Umbilical cord (tissue), 2 donors: ENCODE data around the gene GRM5. TPM values are rescaled to one million over a fixed set of nuclear protein-coding genes. Genes with fewer than 3 reads are reported as not detected.
"Not testable (repeated sequence)": the region's sequence is repeated elsewhere in the genome, so short reads cannot be mapped to it uniquely, and the experiment has no call there.

Experiments used
- DNase-seq: peaks from one replicate; pipeline ENCODE4 v3.0.0-alpha.2; 2015; ENCODE audit warnings: low spot score
- total RNA-seq: library from RNA; depleted of rRNA; stranded (reverse); fragments of >200 nt; gene quantifications from one replicate; pipeline ENCODE4 v1.2.3, GENCODE V29; 2014; ENCODE audit warnings: low replicate concordance; ENCODE audit not compliant: insufficient read depth

Gene GRM5
- total RNA-seq, 1 donor from 2014 or later: 3.1 TPM

DNA sequence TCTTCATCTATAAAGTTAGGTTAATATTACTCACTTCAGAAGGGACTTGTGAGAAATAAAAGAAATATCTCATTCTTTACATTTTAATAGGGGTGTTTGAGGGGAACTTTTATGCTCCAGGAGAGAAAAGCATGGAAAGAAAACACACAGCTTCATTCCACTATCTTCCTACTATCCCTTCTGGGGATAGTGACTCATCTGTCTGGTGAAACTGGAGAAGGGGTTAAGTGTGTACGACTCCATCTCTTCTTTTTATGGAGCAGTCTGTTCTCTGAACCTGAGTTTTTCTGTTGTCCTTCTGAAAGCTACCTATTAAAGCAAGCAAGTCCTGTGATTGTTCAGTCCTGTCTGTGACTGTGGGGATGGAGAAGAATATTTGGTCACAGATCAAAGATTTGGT, 227.6 kb downstream of the GRM5 start:
- DNase-seq: not testable (repeated sequence)

DNA sequence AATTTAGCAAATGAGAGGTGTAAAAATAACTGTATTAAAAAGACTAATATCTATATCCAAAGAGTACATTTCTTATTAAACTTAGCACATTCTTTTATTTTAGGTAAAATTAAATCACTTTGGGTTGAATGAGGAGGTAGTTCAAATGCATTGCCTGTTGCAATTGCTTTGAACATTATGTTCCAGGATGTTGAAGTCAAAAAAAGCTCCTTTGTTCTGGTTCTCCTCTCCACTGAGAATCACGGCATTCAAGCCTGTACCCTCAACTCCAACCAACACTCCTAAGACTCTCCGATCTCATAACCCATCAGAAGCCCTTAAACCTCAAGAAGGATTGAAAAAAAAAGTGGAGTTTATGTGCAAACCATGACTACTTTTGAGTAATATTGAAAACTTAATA, 230.1 kb downstream of the GRM5 start:
- DNase-seq: not testable (repeated sequence)

DNA sequence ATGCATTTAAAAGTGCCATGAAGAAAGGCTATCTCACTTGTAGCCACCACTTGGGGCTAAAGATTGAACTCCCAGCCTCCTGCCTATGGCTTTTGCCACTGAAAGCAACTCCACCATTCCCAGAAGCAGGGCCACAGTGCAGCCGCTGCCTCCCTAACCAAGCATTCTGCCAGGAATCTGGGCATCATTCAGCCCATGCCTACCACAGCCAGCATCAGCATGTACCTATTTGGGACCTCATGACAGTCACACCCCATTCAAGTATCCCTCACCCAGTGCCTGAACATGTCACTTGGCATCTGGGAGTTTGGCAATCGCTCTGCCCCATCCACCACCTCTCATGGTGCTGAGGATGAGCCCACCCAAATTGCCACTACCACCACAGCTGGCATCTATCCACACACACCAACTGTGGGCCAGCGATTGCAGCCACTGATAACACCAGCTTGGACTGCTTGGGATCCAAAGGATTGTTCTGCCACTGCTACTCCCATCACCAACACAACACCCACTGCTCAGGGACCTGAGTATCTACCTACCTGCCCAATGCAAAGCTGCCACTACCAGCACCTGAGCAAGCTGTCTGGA, 234.4 kb downstream of the GRM5 start:
- no peak for DNase-seq

DNA sequence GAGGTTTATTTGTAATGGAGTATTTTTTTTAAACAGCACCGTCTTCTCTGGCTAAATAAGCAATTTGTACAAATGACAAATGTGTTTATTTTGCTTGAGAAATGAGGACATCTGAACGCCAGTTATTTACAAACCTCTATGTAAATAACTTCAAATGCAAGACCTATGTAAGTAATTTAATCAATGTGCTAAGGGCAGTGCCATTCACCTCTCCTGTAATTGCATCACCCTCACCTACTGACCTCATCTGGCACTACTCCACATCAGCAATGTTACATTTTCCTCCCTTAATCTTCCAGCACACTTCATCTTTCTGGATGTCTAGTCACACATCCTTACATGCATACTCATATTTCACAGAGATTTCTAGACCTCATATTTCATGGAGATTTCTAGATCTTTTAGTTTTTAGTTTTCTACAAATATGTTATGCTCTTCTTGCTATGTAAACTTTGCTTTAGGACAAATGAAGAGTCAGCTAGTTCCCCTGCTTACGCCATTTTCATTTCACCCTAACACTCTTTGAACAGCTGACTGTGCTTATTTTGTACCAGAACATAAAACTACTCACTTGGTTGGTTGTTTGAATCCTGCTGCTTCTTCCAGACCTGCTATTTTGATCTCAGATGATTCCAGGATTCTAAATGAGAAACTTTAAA, 238.6 kb downstream of the GRM5 start:
- DNase-seq: peak; percentile 1

DNA sequence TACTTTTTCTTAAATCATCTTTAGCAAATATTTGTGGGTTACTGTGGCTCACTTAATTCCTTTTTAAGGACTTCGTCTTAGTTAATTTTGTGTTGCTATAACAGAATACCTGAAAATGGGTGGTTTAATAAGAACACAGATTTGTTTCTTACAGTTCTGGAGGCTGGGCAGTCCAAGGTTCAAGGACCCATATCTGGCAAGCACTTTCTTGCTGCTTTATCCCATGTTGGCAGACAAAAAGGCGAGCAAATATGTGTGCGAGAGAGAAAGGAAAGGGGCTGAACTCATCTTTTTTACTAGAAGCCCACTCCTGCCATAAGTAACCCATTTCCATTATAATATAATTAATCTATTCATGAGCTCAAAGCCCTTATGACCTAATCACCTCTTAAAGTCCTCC, 246.2 kb downstream of the GRM5 start:
- DNase-seq: no peak

DNA sequence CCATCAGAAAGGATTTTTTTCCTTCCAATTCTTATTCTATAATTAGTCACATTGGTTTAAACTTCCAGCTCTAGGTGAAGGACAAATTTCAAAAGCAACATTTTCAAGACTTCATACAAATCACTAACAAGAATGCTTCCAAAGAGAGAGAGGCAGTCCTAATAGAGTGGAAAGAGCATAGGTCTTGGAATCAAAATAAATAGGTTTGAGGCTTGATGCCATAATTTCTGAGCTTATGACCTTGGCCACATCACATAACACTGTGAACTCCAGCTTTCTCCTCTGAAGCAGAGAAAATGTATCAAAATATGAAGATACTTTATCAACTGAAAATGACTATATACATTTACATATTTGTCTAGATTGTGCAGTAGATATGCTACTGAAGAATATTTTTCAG, 246.8 kb downstream of the GRM5 start:
- DNase-seq: no peak

DNA sequence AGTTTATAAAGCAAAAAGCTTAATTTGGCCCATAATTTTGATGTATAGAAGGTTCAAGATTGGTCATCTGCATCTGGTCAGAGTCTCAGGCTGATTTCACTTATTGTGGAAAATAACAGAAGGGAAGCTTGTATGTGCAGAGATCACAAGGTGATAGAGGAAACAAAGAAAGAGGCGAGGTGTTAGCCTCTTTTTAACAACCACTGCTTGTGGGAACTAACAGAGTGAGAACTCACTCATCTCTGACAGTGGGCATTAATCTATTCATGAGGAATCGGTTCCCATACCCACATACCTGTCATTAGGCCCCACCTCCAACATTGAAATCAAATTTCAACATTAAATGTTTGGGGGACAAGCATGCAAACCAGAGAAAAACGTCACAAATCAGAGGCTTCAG, 250.3 kb downstream of the GRM5 start:
- no peak for DNase-seq

DNA sequence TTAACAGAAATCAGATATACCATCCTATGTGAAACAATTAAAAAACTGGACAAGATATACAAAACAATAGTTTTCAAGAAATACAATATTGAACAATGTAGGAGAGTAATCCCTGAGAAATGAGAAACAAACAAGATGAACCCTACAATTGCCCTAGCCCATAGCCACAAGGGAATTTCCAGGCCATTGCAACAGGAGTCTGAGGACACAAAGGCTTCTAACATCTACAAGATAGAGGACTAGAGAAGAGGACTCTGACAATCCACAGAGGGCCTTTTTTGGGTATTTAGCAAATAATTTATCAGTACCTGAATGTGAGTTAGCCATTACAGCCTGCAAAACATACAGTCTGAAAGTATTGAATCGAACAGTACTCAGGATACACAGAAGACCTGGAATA, 251.7 kb downstream of the GRM5 start:
- DNase-seq: no peak

DNA sequence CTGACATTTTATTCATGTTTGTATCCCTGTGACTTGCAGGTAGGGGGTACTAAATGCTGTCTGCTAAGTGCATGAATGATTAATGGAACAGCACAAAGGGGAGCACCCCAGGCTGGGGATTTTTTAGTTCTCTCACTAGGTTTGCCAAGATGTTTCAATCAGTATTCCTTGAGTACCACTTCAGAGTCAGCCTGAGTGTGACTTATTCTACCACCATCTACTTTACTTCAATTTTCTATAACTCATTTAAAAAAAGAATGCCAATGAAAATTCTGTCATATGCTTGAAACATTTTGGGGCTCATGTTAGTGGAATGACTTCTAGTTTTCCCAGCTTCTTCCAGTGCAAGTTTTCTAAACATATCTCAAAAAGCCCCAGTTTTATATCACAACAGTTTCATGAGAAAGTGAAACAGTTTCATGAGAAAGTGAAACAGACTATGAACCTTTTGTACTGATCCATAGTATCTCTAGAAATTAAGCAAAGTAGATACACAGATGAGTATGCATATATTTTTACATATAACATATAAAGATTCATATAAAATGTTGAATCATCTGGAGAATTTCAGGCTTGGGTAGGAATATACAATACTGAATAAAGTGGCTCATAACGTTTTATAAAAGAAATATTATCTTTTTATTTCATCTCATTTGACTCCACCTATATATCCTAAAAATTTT, 252.4 kb downstream of the GRM5 start:
- DNase-seq: no peak

DNA sequence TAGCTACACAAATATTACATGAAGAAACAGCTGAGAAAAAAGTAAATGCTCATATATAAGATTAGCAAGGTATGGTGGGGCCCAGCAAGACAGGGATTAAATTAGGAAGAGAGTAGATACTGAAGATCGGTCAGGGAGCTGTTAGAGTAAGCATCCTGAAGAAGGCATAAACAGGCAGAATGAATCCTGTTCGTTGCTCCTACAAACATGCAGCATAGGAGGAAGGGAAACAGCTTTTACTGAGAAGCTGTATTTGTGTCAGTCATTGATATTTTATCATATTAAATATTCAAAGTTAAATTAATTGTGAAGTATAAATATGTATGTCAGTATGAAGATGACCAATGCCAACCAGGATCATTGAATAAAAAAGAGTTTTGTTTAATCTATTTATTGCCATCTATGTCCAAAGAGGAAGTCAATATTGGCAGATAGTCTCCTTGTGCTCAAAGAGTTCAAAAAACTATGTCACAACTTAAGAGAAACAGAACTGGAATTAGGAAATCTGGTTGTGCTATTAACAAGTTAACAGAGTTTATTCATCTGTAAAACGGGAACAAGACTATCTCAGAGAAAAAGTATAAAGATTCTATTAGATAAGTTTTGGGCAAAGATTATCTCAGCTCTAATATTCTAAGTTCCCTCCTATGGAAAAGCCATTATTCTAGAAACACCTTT, 255.2 kb downstream of the GRM5 start:
- no peak for DNase-seq

DNA sequence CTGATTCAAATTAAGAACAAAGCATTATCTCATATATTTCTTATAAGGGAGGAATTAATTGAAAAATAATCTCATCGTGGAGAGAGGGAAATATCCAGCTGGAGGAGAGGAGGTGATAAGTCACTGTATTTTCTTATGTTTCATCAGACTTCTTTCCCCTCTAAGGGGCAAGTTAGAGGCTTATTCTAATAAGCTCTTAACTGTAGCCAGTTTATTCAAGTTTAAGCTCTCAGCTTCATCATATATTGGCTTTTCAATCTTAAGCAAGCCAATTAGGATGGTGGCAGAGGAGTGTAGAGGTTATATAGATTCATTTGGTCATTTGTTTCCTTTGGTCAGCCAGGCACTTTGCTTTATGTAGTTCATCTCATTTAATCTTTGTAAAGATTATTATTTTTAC, 256.7 kb downstream of the GRM5 start:
- no peak for DNase-seq

DNA sequence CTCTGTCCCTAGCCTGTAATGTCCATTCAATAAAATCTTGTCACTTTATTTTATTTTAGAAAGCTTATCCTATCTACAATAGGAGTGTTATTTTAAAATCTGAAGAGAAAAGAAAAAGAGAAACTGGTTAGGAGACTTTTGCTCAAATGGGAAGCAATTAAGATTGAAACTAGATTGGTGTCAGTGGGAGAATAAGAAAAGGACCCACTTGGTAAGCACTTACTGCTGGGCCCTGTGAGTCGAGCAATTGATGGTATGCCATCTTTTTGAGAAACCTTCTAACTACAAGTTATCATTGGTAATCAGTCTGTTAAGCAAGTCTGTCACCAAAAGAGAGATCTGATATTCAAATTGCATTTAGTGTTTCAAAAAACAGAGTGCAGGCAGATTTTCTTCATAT, 258.4 kb downstream of the GRM5 start:
- DNase-seq: no peak

DNA sequence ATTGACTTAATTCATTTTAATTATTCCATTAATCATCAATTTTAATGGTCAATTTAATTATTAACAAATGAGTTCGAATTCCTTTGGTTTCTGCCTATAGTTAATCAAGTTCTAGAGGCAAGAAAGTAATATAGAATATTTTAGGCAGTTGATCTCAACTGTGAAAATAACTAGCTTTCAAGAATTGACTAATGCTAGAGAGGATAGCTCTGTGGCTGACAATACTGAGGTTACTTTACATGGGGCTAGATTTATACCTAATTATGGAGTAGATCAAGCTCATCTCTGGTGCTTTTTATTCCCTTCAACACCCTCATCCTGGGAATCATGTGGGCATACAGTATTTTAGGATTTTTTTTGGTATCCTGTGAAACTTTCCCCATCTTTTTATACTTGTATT, 259.4 kb downstream of the GRM5 start:
- no peak for DNase-seq

DNA sequence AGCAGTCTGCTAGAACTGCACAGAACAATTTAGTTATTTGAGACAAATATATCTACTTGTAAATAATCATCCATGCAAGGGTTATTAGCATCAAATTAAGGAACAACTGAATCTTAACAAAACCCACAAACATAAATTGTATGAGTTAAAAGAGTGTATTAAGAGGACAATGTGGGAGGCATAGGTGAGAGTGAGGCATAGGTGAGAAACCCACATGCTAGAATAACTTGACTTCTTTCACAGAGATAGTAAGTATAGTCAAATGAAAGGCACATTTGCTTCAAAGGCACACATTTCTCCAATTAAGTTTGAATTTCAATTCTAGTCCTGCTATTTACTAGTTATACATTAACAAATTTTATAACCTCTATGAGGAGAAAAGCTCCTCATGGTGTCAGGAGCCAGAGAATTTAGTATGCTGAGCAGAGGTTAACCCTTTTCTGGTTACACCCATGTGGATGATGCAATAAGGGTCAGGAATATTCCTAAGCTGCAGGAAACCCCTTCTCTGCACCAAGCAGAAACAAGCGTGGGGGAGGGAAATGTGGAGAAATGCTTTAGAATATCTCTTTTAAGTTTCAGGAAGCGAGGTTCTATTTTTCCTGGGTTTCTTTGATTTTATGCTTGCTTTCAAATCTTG, 264.2 kb downstream of the GRM5 start:
- DNase-seq: peak; percentile 63

DNA sequence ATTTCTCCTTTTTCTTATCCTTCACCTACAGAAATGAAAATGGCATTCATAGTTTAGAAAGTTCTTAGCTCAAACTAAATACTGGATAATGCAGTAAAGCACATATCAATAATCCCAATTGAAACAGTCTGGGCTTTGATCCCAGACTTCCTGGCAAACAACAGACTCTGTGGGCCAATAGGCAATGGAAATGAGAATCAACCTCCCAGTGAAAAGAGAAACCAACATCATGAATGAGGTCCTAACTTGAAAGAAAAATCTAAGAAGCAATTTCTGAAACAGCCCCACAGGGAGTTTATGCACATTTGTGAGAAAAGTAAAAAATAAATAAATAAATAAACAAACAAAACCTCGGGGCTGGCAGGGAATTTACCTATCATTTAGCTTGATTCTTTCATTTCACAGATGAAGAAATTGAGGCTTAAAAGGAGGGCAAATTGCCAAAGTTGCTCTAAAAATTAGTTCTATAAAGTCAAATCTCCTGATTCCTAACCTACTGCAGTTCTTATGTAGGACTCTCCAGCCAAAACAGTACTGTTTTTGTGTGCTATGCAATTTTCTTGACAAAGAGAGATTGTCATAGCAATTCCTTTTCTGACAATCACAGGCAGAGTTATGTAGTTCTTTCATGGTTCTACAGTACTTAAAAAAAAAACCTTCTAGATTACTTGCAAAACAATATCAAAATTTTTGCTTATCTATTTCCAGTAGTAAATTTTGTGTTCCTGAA, 265.8 kb downstream of the GRM5 start:
- DNase-seq: peak; percentile 39

DNA sequence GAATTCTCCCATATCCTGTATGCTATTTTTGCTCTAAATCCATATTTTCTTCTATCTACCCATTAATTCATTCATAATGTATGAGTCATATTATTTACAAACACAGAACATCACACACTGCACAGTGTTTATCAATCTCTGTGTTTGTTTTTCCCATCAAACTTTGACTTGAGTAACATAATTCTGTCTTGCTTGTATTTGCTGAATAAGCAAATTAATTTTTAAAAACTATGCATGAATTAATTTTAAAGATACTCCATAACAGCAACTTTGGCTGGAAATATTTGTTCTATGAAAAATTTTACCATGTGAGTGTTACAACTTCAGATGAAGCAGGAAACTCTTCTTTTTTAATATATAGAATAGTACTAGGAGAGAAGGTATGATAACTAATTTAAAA, 275.6 kb downstream of the GRM5 start:
- DNase-seq: no peak

DNA sequence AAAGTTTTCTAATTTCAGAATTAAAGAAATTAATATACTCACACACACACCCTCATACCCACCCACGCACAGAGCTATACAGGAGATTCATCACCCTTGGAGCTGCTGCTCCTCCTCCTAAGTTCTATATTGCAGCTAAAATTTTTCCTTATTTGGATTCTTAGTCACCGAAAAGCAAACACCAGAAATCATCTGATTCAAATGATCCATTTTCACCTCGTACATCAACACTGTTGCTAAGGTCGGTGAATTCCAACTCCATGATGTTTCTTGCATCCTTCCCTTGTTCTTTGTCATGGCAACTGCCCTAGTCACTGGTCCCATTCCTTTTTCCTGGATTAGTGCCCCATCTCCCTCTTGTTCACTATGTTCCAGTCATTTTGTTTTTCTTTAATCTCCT, 286.2 kb downstream of the GRM5 start:
- DNase-seq: no peak

DNA sequence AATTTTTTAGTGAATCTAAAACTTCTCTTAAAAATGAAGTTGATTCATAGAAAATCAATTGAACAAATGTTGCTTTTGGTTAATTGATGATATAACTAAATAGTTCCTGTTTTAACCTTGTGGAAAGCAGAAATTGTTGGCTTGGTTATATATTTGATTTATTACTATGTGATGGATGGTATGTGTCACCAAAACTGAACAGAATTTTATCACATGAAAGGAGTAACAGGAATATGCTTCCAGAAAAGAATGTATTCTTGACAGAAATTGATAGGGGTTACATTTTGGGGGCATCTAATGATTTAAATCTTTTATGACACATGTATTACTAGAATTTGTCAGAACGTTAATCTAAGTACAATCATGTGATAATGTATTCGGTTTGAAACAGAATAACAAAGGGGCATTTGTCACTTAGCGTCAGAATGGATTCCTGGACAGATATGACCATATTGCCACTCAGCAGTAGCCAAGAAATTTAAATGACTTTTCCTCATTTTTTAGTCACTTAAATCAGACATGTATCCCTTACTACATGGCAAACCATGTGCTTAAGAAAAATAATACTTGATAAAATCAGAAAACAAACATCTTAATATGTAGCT, 295.2 kb downstream of the GRM5 start:
- DNase-seq: no peak

DNA sequence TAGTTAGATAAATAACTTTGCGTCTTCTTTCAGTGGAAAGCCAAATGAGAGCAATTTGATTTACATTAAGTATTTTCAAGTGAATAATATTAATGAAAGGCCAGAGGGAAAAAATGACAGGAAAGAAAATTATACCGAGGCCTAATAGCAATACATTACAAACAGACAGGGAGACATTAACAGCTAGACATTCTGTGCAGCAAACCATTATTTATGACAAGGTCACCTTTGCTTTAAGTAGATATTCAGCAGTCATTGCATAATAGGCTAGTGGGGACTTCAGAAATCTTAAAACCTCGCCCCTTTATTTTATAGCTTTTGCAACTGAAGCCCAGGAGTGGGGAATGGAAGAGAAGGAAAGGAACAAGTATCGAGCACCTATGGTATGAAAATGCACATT, 321.6 kb downstream of the GRM5 start:
- no peak for DNase-seq

DNA sequence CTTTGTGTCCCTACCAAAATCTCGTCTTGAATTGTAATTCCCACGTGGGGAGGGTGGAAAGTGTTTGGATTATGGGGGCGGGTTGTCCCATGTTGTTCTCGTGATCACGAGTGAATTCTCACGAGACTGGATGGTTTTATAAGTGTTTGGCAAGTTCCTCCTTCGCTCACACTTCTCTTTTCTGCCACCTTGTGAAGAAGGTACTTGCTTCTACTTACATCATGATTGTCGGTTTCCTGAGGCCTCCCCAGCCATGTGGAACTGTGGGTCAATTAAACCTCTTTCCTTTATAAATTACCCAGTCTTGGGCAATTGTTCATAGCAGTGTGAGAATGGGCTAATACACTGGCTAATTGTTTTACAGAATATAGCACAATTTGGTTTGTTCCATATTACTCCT, 326.3 kb downstream of the GRM5 start:
- DNase-seq: no peak

DNA sequence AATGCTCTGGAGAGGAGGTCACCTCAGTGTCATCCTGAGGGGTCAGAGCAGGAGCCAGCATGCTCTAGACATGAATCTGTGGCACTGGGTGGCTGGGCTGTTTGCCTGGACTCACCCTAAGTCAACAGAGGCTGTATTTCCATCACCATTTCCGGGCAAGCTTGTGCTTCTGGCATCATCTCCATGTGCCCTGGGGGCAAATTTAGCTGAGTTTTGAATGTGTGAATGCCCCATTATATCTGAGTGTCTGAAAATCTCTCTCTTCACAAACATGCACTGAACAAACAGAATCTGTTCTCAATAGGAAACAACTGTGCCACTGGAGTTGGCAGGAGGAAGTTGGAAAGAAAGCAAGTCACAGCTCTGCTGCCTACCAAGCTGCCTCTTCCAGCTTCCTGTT, 356.2 kb downstream of the GRM5 start:
- DNase-seq: no peak
